Measurements from ENCODE around the gene EPS15. TPM values are rescaled to one million over a fixed set of nuclear protein-coding genes. Genes with fewer than 3 reads are reported as not detected.

The EPS15 gene
- 52.3 and 57.3 TPM in 2 replicates for total RNA-seq

GRCh38 chr1:51519048-51519864 lies at the start of gene EPS15:
Gene EPS15, minus strand, starts transcription at chr1:51519266. Its CDS starts 35 bp downstream, at chr1:51519231.

GRCh38 chr1:51330331-51331201 lies 188.5 kb downstream of the EPS15 start, which contains the start of gene TTC39A:
Gene TTC39A, minus strand, starts transcription at chr1:51330562. Its CDS starts 85 bp downstream, at chr1:51330477.

Other genes with a start within 250 kb of the EPS15 start
- gene TTC39A, start 188.7 kb downstream of the EPS15 start, total RNA-seq: 0.30 and 0.51 TPM in 2 replicates
- gene OSBPL9, start 97.8 kb upstream of the EPS15 start, total RNA-seq: 79.6 and 96.8 TPM in 2 replicates